Natural killer cell treated with Interleukin-12 subunit alpha and Interleukin-12 subunit beta and Interleukin-15 and Interleukin-18, amount 100 ng/mL, for 72 hours (primary cell): ENCODE results near the gene WDR54. TPM values are rescaled to one million over a fixed set of nuclear protein-coding genes. Genes with fewer than 3 reads are reported as not detected.

Experiments used
- ATAC-seq, 2 donors: fragments of 150-1000 bp; cut with Tn5 transposase in 1 of 2; sonication (Bioruptor Pico), chemical (Tn5 transposase) in 1 of 2; 2 replicates each; pipeline ENCODE4 v1.10.0; 2021
- DNase-seq: peaks from one replicate; pipeline ENCODE4 v3.0.0; 2022; ENCODE audit warnings: low spot score
- H3K27ac Mint-ChIP-seq, 2 donors: 1 replicate in 1 of 2; 2 replicates in 1 of 2; pipeline ENCODE4 v1.8.0; 2022; ENCODE audit warnings: mixed read lengths in 2 of 2, mild to moderate bottlenecking in 1 of 2, moderate library complexity in 1 of 2
- H3K27me3 Mint-ChIP-seq, 2 donors: 1 replicate in 1 of 2; 2 replicates in 1 of 2; pipeline ENCODE4 v1.8.0; 2022; ENCODE audit warnings: mixed read lengths in 2 of 2
- H3K36me3 Mint-ChIP-seq: one replicate; pipeline ENCODE4 v1.8.0; 2022; ENCODE audit warnings: mixed read lengths
- H3K4me1 Mint-ChIP-seq, 2 donors: 1 replicate in 1 of 2; 2 replicates in 1 of 2; pipeline ENCODE4 v1.8.0; 2022; ENCODE audit warnings: low read depth in 2 of 2, mixed read lengths in 2 of 2, mild to moderate bottlenecking in 1 of 2
- H3K4me3 Mint-ChIP-seq: one replicate; pipeline ENCODE4 v1.8.0; 2022; ENCODE audit warnings: mixed read lengths
- H3K9me3 Mint-ChIP-seq: 2 replicates; pipeline ENCODE4 v1.8.0; 2022; ENCODE audit warnings: mixed read lengths
- total RNA-seq, 2 donors: library from RNA; stranded (reverse); gene quantifications; one replicate each; pipeline ENCODE4 v1.2.3, GENCODE V29; 2022

Gene WDR54
- total RNA-seq, 2 donors from 2014 or later: 41.8 to 44.9 TPM

DNA sequence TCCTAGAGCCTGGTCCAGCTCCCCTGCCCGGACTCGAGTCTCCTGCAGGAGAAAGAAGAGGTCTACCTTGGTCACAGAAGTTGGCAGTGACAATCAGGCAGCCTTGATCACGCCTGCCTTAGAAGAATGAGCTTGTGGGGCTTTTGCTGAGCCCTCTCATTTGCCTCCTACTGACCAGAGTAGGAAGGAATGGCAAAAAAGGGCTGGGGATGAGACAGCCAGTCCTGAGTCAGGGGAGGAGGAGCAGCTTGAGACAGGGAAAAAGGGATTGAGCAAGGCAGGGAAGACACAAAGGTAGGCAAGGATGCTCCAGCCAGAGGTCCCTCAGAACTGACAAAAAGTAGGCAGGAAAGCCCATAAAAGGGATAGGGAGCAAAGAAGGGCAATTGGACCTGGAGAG is 6.0 kb downstream of the WDR54 start:
- peaks cover 5 to 6% of the 10 kb centered on the region in 2 donors for H3K4me1 Mint-ChIP-seq
- DNase-seq (no peak), ATAC-seq (no peak)
- no peaks in the 10 kb centered on the region for H3K36me3 Mint-ChIP-seq
- H3K27me3 Mint-ChIP-seq: no peaks in the 10 kb centered on the region
- no peak overlapping the region for H3K4me3 Mint-ChIP-seq
- H3K27ac Mint-ChIP-seq: no peak overlapping the region
- H3K9me3 Mint-ChIP-seq: no peaks in the 10 kb centered on the region

DNA sequence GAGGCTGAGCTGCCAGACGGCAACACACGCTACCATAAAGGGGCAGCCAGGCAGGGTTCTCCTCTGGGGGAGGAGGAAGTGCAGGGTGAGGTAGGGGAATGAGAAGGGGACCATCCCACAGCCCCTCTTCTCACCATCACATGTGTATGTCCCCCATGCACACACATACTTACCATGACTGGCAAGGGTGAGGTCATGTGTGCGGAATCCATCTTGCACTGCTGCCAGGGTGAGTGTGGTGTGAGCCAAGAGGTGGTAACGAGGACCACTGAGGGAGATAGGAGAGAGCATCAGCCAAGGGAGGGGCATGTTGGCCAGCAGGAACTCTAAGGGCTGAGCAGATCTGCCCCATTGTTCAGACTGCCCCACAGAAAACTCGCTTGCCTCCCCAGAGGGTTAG is 7.1 kb downstream of the WDR54 start:
- no peak for ATAC-seq
- no peak overlapping the region for H3K4me3 Mint-ChIP-seq
- no peaks in the 10 kb centered on the region for H3K27me3 Mint-ChIP-seq
- no peaks in the 10 kb centered on the region for H3K4me1 Mint-ChIP-seq
- DNase-seq: no peak
- no peaks in the 10 kb centered on the region for H3K9me3 Mint-ChIP-seq
- H3K27ac Mint-ChIP-seq: no peak overlapping the region
- no peaks in the 10 kb centered on the region for H3K36me3 Mint-ChIP-seq

DNA sequence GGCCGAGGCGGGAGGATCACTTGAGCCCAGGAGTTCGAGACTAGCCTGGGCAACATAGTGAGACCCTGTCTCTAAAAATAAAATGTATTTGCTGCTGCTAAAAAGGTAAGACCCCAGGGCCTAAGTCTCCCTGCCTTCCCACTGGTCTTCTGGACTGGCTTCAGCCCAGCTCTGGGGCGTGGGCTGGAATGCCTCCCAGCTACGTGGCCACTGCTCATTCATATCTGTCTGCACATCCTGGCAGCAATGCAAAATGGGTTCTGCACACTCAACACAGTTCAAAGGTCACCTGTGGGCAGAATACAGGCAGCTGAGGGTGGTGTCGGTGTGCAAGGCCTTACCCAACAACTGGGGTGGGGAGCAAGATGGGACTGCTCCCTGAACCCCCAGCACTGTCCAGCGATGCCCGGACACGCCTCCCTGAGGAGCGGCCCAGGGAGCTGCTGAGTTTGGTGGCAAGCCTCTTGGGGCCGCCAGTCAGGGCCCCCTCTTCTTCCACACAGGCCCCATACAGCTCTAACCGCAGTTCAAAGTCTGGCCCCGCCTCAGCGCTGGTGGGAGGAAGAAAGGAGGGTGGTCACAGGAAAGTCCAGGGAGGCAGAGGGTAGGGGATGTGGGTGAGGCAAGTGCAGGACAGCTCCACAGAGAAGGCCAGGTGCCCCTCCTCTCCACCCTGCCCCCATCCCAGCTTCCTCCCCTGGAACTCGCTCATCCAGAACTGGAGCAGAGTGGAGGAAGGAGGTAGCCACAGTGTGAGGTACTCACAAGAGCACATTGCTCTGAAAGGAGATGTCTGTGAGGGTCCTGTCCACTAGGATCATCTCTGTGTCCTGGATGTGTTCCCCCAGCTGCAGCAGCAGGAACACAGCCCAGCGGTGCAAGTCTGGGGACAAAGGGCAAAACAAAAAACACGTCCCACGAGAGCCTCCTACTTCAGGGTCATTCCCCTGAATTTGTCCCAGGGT is 8.2 kb downstream of the WDR54 start:
- no peak for ATAC-seq
- H3K4me1 Mint-ChIP-seq: no peaks in the 10 kb centered on the region
- H3K4me3 Mint-ChIP-seq: no peak overlapping the region
- no peak for DNase-seq
- no peaks in the 10 kb centered on the region for H3K9me3 Mint-ChIP-seq
- no peaks in the 10 kb centered on the region for H3K27me3 Mint-ChIP-seq
- no peak overlapping the region for H3K27ac Mint-ChIP-seq
- H3K36me3 Mint-ChIP-seq: no peaks in the 10 kb centered on the region

DNA sequence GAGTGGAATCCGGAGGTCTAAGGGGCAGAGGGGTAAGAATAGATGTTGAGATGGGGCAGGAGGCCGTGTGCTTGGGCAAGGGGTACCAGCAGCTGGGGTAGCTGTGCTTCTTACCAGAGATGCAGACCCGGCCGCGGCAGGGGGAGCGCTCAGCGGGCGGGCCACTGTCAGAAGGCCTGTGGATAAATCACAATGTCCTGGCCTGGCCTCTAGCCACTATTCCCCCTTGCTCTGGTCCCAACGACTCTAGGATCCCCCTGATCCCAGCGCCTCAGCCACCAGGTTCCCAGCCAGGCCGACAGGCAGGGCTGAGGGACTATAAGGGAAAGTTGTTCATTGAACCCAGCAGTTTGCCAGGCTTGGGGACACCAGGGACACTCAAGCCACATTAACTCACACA is 9.0 kb downstream of the WDR54 start:
- no peaks in the 10 kb centered on the region for H3K27me3 Mint-ChIP-seq
- H3K27ac Mint-ChIP-seq: no peak overlapping the region
- H3K4me1 Mint-ChIP-seq: no peaks in the 10 kb centered on the region
- no peaks in the 10 kb centered on the region for H3K36me3 Mint-ChIP-seq
- DNase-seq (no peak), ATAC-seq (no peak)
- H3K9me3 Mint-ChIP-seq: no peaks in the 10 kb centered on the region
- no peak overlapping the region for H3K4me3 Mint-ChIP-seq

DNA sequence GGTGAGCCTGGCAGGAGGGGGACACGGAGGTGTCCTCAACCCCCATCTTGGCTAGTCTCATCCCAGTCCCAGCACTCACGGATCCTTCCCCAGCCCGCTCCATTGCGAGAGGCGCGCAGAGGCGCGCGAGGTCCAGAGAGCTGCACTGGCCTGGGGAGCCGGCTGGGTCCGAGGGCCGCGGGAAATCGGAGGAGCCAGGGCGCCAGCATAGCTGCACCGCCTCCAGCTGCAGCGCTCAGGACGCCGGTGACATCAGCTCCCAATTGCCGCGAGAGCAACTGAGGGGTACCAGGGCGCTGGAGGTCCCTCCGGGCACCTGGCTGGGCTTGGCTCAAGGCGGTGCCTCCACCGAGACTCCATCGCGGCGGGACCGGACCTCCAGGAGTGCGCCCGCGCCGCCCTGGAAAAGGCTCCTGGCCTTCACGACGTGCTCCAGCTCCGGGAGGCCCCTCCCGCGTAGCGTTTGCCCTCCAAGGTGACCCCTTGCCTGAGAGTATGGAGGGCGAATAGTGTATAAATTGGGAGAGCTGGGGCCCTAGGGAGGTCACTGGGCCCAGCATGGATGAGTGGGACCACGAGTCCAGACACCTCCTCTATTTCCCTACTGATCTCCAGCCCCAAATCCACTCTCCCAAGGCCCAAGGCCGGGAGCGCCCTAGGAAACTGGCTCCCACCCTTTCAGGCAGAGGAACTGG is 14.7 kb downstream of the WDR54 start:
- Mint-ChIP-seq H3K27ac (no peak overlapping the region), H3K4me1 (peaks cover 23 to 30% of the 10 kb centered on the region in 2 donors), H3K36me3 (no peaks in the 10 kb centered on the region), H3K4me3 (no peak overlapping the region), H3K27me3 (no peaks in the 10 kb centered on the region), H3K9me3 (no peaks in the 10 kb centered on the region)
- no peak for ATAC-seq
- no peak for DNase-seq

- no peaks in the 10 kb centered on the region for H3K9me3 Mint-ChIP-seq
- H3K4me1 Mint-ChIP-seq: peaks cover 23 to 30% of the 10 kb centered on the region in 2 donors
- DNase-seq: no peak
- ATAC-seq: no peak
- H3K4me3 Mint-ChIP-seq: no peak overlapping the region
- H3K27me3 Mint-ChIP-seq: no peaks in the 10 kb centered on the region
- peak overlapping the region in 1 of 2 donors; percentile 5 for H3K27ac Mint-ChIP-seq
- H3K36me3 Mint-ChIP-seq: no peaks in the 10 kb centered on the region
These were observed 15.5 kb downstream of the WDR54 start for GRCh38 chr2:74436848-74437695.

DNA sequence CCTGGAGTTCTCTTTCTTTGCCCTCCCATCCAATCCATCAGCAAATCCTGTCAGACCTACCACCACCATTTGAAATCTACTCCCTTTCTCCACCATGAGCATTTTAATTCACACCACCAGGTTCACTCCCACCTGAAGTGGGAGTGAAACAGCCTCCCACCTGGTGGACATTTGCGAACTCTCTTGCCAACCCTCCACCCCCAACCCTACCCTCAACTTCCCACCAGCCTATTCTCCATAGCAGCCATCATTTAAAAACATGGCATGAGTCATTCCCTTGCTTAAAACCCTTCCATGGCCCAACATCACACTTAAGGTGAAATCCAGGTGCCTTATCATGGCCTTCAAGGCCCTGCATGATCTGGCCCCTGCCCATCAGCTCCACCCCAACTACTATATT is 16.7 kb downstream of the WDR54 start:
- H3K4me1 Mint-ChIP-seq: peaks cover 23 to 34% of the 10 kb centered on the region in 2 donors
- H3K9me3 Mint-ChIP-seq: no peaks in the 10 kb centered on the region
- H3K27me3 Mint-ChIP-seq: no peaks in the 10 kb centered on the region
- no peaks in the 10 kb centered on the region for H3K36me3 Mint-ChIP-seq
- DNase-seq (no peak), ATAC-seq (no peak)
- peak overlapping the region in 1 of 2 donors; percentile 71 for H3K27ac Mint-ChIP-seq
- H3K4me3 Mint-ChIP-seq: no peak overlapping the region

DNA sequence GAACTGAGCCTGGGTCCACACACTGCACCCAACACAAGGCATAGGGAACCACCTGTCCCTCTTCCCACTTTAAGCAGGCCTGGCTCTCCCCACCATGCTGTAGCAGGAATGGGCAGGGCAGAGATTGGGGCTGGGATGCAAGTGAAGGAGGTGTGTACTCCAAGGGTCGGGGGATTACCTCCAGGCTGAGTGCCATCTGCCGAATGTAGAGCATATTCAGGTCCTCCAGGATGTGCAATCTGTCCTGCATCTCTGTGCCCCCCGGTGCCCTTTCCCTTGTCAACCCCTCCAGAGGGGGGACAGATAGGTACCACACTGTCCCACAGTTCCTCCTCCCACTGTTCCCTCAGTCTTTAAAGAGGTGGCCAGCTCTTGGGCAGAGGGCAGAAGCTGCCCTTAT is 17.8 kb downstream of the WDR54 start:
- Mint-ChIP-seq H3K4me3 (no peak overlapping the region), H3K27me3 (no peaks in the 10 kb centered on the region), H3K4me1 (peaks cover 23 to 34% of the 10 kb centered on the region in 2 donors), H3K9me3 (no peaks in the 10 kb centered on the region), H3K27ac (peak overlapping the region in 1 of 2 donors; percentile 62), H3K36me3 (no peaks in the 10 kb centered on the region)
- DNase-seq: no peak
- no peak for ATAC-seq

DNA sequence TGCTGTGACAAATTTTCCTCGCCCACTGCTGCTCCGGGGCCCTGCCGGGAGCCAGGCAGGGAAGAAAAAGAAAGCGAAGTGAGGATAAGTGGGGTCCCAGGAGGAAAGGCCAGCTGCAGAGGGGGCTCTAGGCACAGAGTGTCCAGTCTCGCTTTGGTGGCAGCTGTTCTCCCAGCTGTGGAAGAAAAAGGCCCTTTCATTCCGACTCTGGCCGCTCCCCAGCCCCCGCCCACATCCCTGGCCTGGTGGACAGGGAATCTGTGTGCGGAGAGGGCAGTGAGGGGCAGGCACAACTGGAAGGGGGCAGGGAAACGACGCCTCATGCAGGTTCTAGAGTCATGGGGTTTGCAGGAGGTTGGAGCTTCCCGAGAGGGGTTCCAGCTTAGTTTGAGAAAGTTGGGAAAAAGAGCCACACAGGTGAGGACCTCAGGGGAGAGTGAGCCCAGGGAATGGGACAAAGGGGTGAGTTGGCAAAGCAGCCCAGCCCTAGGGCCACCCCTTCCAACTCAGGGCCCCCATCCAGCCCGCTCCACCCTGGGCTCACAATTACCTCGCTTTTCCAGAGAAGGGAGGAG is 18.4 kb downstream of the WDR54 start:
- H3K36me3 Mint-ChIP-seq: no peaks in the 10 kb centered on the region
- H3K27ac Mint-ChIP-seq: peak overlapping the region in 1 of 2 donors; percentile 62
- no peaks in the 10 kb centered on the region for H3K27me3 Mint-ChIP-seq
- H3K4me1 Mint-ChIP-seq: peaks cover 23 to 34% of the 10 kb centered on the region in 2 donors
- no peaks in the 10 kb centered on the region for H3K9me3 Mint-ChIP-seq
- DNase-seq (no peak), ATAC-seq (no peak)
- peak overlapping the region; percentile 71 for H3K4me3 Mint-ChIP-seq

- Mint-ChIP-seq H3K36me3 (no peaks in the 10 kb centered on the region), H3K4me1 (peaks cover 23 to 34% of the 10 kb centered on the region in 2 donors), H3K27ac (peak overlapping the region in 1 of 2 donors; percentile 62), H3K4me3 (peak overlapping the region; percentile 71), H3K27me3 (peaks cover 0 to 2% of the 10 kb centered on the region in 2 donors), H3K9me3 (no peaks in the 10 kb centered on the region)
- ATAC-seq (peak; percentile 94 to 97), DNase-seq (peak; percentile 89)
These were observed 19.0 kb downstream of the WDR54 start for GRCh38 chr2:74440378-74441169.

DNA sequence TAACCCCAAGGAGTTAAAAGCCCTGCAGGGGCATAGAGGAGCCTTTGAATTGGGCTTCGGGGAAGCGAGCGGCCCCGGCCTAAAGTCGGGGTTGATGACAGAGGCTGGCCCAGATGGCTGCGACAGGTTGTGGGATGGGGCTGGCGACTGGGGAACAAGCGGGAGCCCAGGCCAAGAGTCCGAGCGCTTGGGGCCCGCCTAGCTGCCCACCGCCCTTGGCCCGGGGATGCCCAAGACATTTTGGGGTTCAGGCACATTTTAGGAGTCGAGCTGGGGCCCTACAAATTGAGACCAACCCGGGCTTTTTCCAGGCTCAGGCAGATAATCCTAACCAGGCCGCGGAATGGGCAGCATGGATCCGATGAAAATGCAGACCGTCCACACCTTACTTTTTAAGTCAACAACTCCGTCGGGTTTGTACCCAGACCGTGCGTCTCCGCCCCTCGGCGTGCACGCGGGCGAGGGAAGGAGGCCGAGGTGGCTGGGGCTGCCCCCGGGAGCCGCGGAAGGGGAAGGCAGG is 19.7 kb downstream of the WDR54 start:
- Mint-ChIP-seq H3K4me1 (peaks cover 23 to 34% of the 10 kb centered on the region in 2 donors), H3K36me3 (no peaks in the 10 kb centered on the region), H3K27me3 (peaks cover 0 to 2% of the 10 kb centered on the region in 2 donors), H3K4me3 (peak overlapping the region; percentile 44), H3K27ac (peak overlapping the region in 1 of 2 donors; percentile 56), H3K9me3 (no peaks in the 10 kb centered on the region)
- DNase-seq (no peak), ATAC-seq (peak in 1 of 2 donors; percentile 54)

GRCh38 chr2:74441690-74442482 is 20.4 kb downstream of the WDR54 start, which contains the start of gene RTKN:
Gene RTKN (minus strand): TSS chr2:74441937. CDS start chr2:74441816, 121 bp downstream.
- H3K27me3 Mint-ChIP-seq: peaks cover 0 to 2% of the 10 kb centered on the region in 2 donors
- peak within 1 kb of the TSS in 1 of 2 donors; percentile 56 for H3K27ac Mint-ChIP-seq
- ATAC-seq (peak; percentile 31 to 63), DNase-seq (peak; percentile 73)
- peaks cover 23 to 34% of the 10 kb centered on the region in 2 donors for H3K4me1 Mint-ChIP-seq
- no peaks in the 10 kb centered on the region for H3K36me3 Mint-ChIP-seq
- no peaks in the 10 kb centered on the region for H3K9me3 Mint-ChIP-seq
- peak within 1 kb of the TSS; percentile 60 for H3K4me3 Mint-ChIP-seq
